ENCODE results near the gene CTSC. TPM values are rescaled to one million over a fixed set of nuclear protein-coding genes. Genes with fewer than 3 reads are reported as not detected.

CTSC gene
- polyA plus RNA-seq, 1 donor (not counting 4 experiments of a cell fraction or from before 2014, with no cell fraction given), result 658 TPM

GRCh38 chr11:88377646-88378045, 40.1 kb upstream of the CTSC start:
- H4K20me1 ChIP-seq (ENCODE audit: control insufficient read depth, extremely low read depth, insufficient read depth, low read length), result no peaks in the 10 kb centered on the region
- H3K36me3 ChIP-seq (ENCODE audit: control insufficient read depth in 2 of 2, extremely low read depth in 1 of 2, insufficient read depth in 2 of 2, low read length in 2 of 2), result no peaks in the 10 kb centered on the region
- no peaks in the 10 kb centered on the region for H3K4me1 ChIP-seq (ENCODE audit: control insufficient read depth, extremely low read depth, insufficient read depth, low read length)
- H2AFZ ChIP-seq (ENCODE audit: control insufficient read depth, low read length), result no peak overlapping the region
- H3K79me2 ChIP-seq (ENCODE audit: control insufficient read depth, insufficient read depth, low read length), result no peaks in the 10 kb centered on the region
- FAIRE-seq, result no peak
- no peak for DNase-seq (ENCODE audit: low read depth, low spot score)
- H3K4me3 ChIP-seq (ENCODE audit: control insufficient read depth in 2 of 3, extremely low read depth in 1 of 3, insufficient read depth in 2 of 3, low read depth in 1 of 3, low read length in 3 of 3), result no peak overlapping the region
- dilution Hi-C loops (cut with MboI; ENCODE audit: extremely low pct_ligation_motif_present, low sequenced_read_pairs), result no loop called here
- no peaks in the 10 kb centered on the region for H3K9me1 ChIP-seq (ENCODE audit: control insufficient read depth, extremely low read depth, insufficient read depth, low read length)
- no peak overlapping the region for H3K9ac ChIP-seq (ENCODE audit: control insufficient read depth, extremely low read depth, insufficient read depth, low read length)
- H3K4me2 ChIP-seq (ENCODE audit: control insufficient read depth, extremely low read depth, insufficient read depth, low read depth, low read length), result no peak overlapping the region
- no peak overlapping the region for H3K27ac ChIP-seq (ENCODE audit: control insufficient read depth, insufficient read depth, low read length)
- TF ChIP-seq EZH2 (IDR thresholded peaks at IDR 0.05; ENCODE audit: low read length), result no peak
- no peak for TF ChIP-seq CTCF (optimal IDR thresholded peaks at IDR 0.05 in 1 of 3, IDR thresholded peaks at IDR 0.05 in 1 of 3, conservative IDR thresholded peaks at IDR 0.05 in 1 of 3; ENCODE audit: extremely low read depth in 1 of 3, insufficient read depth in 2 of 3, low read length in 3 of 3)
- no peaks in the 10 kb centered on the region for H3K27me3 ChIP-seq (ENCODE audit: control insufficient read depth, extremely low read depth, insufficient read depth, low read length)
- H3K9me3 ChIP-seq (ENCODE audit: control insufficient read depth, low read depth, low read length), result no peaks in the 10 kb centered on the region

- Histone ChIP-seq H4K20me1 (ENCODE audit: control insufficient read depth, extremely low read depth, insufficient read depth, low read length) (no peaks in the 10 kb centered on the region), H3K4me2 (ENCODE audit: control insufficient read depth, extremely low read depth, insufficient read depth, low read depth, low read length) (no peak overlapping the region), H3K4me3 (ENCODE audit: control insufficient read depth in 2 of 3, extremely low read depth in 1 of 3, insufficient read depth in 2 of 3, low read depth in 1 of 3, low read length in 3 of 3) (no peak overlapping the region), H3K36me3 (ENCODE audit: control insufficient read depth in 2 of 2, extremely low read depth in 1 of 2, insufficient read depth in 2 of 2, low read length in 2 of 2) (no peaks in the 10 kb centered on the region), H3K27me3 (ENCODE audit: control insufficient read depth, extremely low read depth, insufficient read depth, low read length) (no peaks in the 10 kb centered on the region), H3K9me1 (ENCODE audit: control insufficient read depth, extremely low read depth, insufficient read depth, low read length) (no peaks in the 10 kb centered on the region), H3K27ac (ENCODE audit: control insufficient read depth, insufficient read depth, low read length) (no peak overlapping the region), H3K9ac (ENCODE audit: control insufficient read depth, extremely low read depth, insufficient read depth, low read length) (no peak overlapping the region), H2AFZ (ENCODE audit: control insufficient read depth, low read length) (no peak overlapping the region), H3K79me2 (ENCODE audit: control insufficient read depth, insufficient read depth, low read length) (no peaks in the 10 kb centered on the region), H3K9me3 (ENCODE audit: control insufficient read depth, low read depth, low read length) (no peaks in the 10 kb centered on the region), H3K4me1 (ENCODE audit: control insufficient read depth, extremely low read depth, insufficient read depth, low read length) (no peaks in the 10 kb centered on the region)
- DNase-seq (ENCODE audit: low read depth, low spot score) (no peak), FAIRE-seq (no peak)
- dilution Hi-C loops (cut with MboI; ENCODE audit: extremely low pct_ligation_motif_present, low sequenced_read_pairs), result no loop called here
- TF ChIP-seq EZH2 (IDR thresholded peaks at IDR 0.05; ENCODE audit: low read length), result no peak
Observed at GRCh38 chr11:88377144-88377543, 39.6 kb upstream of the CTSC start.

- Histone ChIP-seq H2AFZ (ENCODE audit: control insufficient read depth, low read length) (no peak overlapping the region), H3K9me3 (ENCODE audit: control insufficient read depth, low read depth, low read length) (no peaks in the 10 kb centered on the region), H4K20me1 (ENCODE audit: control insufficient read depth, extremely low read depth, insufficient read depth, low read length) (no peaks in the 10 kb centered on the region), H3K4me2 (ENCODE audit: control insufficient read depth, extremely low read depth, insufficient read depth, low read depth, low read length) (no peak overlapping the region), H3K27me3 (ENCODE audit: control insufficient read depth, extremely low read depth, insufficient read depth, low read length) (no peaks in the 10 kb centered on the region), H3K4me3 (ENCODE audit: control insufficient read depth in 2 of 3, extremely low read depth in 1 of 3, insufficient read depth in 2 of 3, low read depth in 1 of 3, low read length in 3 of 3) (no peak overlapping the region), H3K9me1 (ENCODE audit: control insufficient read depth, extremely low read depth, insufficient read depth, low read length) (no peaks in the 10 kb centered on the region), H3K4me1 (ENCODE audit: control insufficient read depth, extremely low read depth, insufficient read depth, low read length) (no peaks in the 10 kb centered on the region), H3K79me2 (ENCODE audit: control insufficient read depth, insufficient read depth, low read length) (no peaks in the 10 kb centered on the region), H3K36me3 (ENCODE audit: control insufficient read depth in 2 of 2, extremely low read depth in 1 of 2, insufficient read depth in 2 of 2, low read length in 2 of 2) (no peaks in the 10 kb centered on the region), H3K9ac (ENCODE audit: control insufficient read depth, extremely low read depth, insufficient read depth, low read length) (no peak overlapping the region), H3K27ac (ENCODE audit: control insufficient read depth, insufficient read depth, low read length) (no peak overlapping the region)
- no peak for TF ChIP-seq CTCF (optimal IDR thresholded peaks at IDR 0.05 in 1 of 3, IDR thresholded peaks at IDR 0.05 in 1 of 3, conservative IDR thresholded peaks at IDR 0.05 in 1 of 3; ENCODE audit: extremely low read depth in 1 of 3, insufficient read depth in 2 of 3, low read length in 3 of 3)
- no peak for TF ChIP-seq EZH2 (IDR thresholded peaks at IDR 0.05; ENCODE audit: low read length)
- DNase-seq (ENCODE audit: low read depth, low spot score) (no peak), FAIRE-seq (no peak)
- dilution Hi-C loops (cut with MboI; ENCODE audit: extremely low pct_ligation_motif_present, low sequenced_read_pairs), result no loop called here
Observed at GRCh38 chr11:88375927-88376470, 38.5 kb upstream of the CTSC start.

Measured in keratinocyte (primary cell).